IPS-18c (cell line): ENCODE data around the gene RAP2A.

ENCODE experiments used
- H3K4me3 ChIP-seq: 2 replicates; pipeline ENCODE4 v1.7.0; 2013; ENCODE audit warnings: low read depth, mild to moderate bottlenecking, low read length, moderate library complexity; ENCODE audit not compliant: insufficient read depth
- H3K9me3 ChIP-seq: one replicate; pipeline ENCODE4 v1.6.1; 2013; ENCODE audit warnings: mild to moderate bottlenecking, low read length, moderate library complexity; ENCODE audit not compliant: control insufficient read depth, insufficient read depth

Gene RAP2A

GRCh38 chr13:97436845-97437244 lies 2.9 kb downstream of the RAP2A start:
- Histone ChIP-seq H3K9me3 (no peaks in the 10 kb centered on the region), H3K4me3 (no peak overlapping the region)

GRCh38 chr13:97437729-97438128 lies 3.8 kb downstream of the RAP2A start:
- Histone ChIP-seq H3K4me3 (no peak overlapping the region), H3K9me3 (no peaks in the 10 kb centered on the region)

- H3K4me3 ChIP-seq = no peak overlapping the region
Measured at GRCh38 chr13:97438856-97439595, 5.1 kb downstream of the RAP2A start.

GRCh38 chr13:97440598-97441170 lies 6.7 kb downstream of the RAP2A start:
- Histone ChIP-seq H3K9me3 (no peaks in the 10 kb centered on the region), H3K4me3 (no peak overlapping the region)

More at GRCh38 chr13:97438856-97439595, 5.1 kb downstream of the RAP2A start:
- H3K9me3 ChIP-seq = no peaks in the 10 kb centered on the region

- H3K4me3 ChIP-seq = no peak overlapping the region
- H3K9me3 ChIP-seq = no peaks in the 10 kb centered on the region
Measured at GRCh38 chr13:97441368-97441767, 7.4 kb downstream of the RAP2A start.

- Histone ChIP-seq H3K4me3 (no peak overlapping the region), H3K9me3 (no peaks in the 10 kb centered on the region)
Measured at GRCh38 chr13:97445522-97446187, 11.7 kb downstream of the RAP2A start.

GRCh38 chr13:97446448-97446847 lies 12.5 kb downstream of the RAP2A start:
- Histone ChIP-seq H3K4me3 (no peak overlapping the region), H3K9me3 (no peaks in the 10 kb centered on the region)

GRCh38 chr13:97448503-97449251 lies 14.7 kb downstream of the RAP2A start:
- H3K4me3 ChIP-seq = no peak overlapping the region
- H3K9me3 ChIP-seq = no peaks in the 10 kb centered on the region

GRCh38 chr13:97454699-97455098 lies 20.7 kb downstream of the RAP2A start:
- Histone ChIP-seq H3K4me3 (no peak overlapping the region), H3K9me3 (no peaks in the 10 kb centered on the region)

- no peak overlapping the region for H3K4me3 ChIP-seq
- no peaks in the 10 kb centered on the region for H3K9me3 ChIP-seq
Measured at GRCh38 chr13:97456047-97456446, 22.1 kb downstream of the RAP2A start.

GRCh38 chr13:97459215-97459777 lies 25.3 kb downstream of the RAP2A start:
- no peak overlapping the region for H3K4me3 ChIP-seq
- no peaks in the 10 kb centered on the region for H3K9me3 ChIP-seq

- H3K4me3 ChIP-seq = no peak overlapping the region
Measured at GRCh38 chr13:97460004-97460775, 26.2 kb downstream of the RAP2A start.

GRCh38 chr13:97460853-97461252 lies 26.9 kb downstream of the RAP2A start:
- H3K4me3 ChIP-seq = no peak overlapping the region
- H3K9me3 ChIP-seq = no peaks in the 10 kb centered on the region

More at GRCh38 chr13:97460004-97460775, 26.2 kb downstream of the RAP2A start:
- H3K9me3 ChIP-seq = no peaks in the 10 kb centered on the region

- H3K9me3 ChIP-seq = no peaks in the 10 kb centered on the region
Measured at GRCh38 chr13:97464561-97464960, 30.6 kb downstream of the RAP2A start.

GRCh38 chr13:97466722-97467121 lies 32.8 kb downstream of the RAP2A start:
- H3K4me3 ChIP-seq = no peak overlapping the region

More at GRCh38 chr13:97464561-97464960, 30.6 kb downstream of the RAP2A start:
- no peak overlapping the region for H3K4me3 ChIP-seq

GRCh38 chr13:97468331-97468730 lies 34.4 kb downstream of the RAP2A start:
- H3K4me3 ChIP-seq = no peak overlapping the region
- no peaks in the 10 kb centered on the region for H3K9me3 ChIP-seq

More at GRCh38 chr13:97466722-97467121, 32.8 kb downstream of the RAP2A start:
- H3K9me3 ChIP-seq = no peaks in the 10 kb centered on the region
